Left ventricle myocardium inferior (tissue), 1 donor: ENCODE data around the gene CEBPA. TPM values are rescaled to one million over a fixed set of nuclear protein-coding genes. Genes with fewer than 3 reads are reported as not detected.

Source experiments
- DNase-seq: peaks from one replicate; pipeline ENCODE4 v3.0.0-alpha.2; 2020
- H3K27ac ChIP-seq: fragments of 200-600 bp; replicated peaks from 2 replicates; pipeline ENCODE4 v1.8.0; 2021
- H3K27me3 ChIP-seq: fragments of 200-600 bp; 2 replicates; pipeline ENCODE4 v1.8.0; 2021; ENCODE audit warnings: low read depth
- H3K36me3 ChIP-seq: fragments of 200-600 bp; 2 replicates; pipeline ENCODE4 v1.8.0; 2021
- H3K4me1 ChIP-seq: fragments of 200-600 bp; 2 replicates; pipeline ENCODE4 v1.8.0; 2021
- H3K4me3 ChIP-seq: fragments of 200-600 bp; 2 replicates; pipeline ENCODE4 v1.8.0; 2021; ENCODE audit warnings: mild to moderate bottlenecking, moderate library complexity
- H3K9me3 ChIP-seq: fragments of 200-600 bp; replicated peaks from 2 replicates; pipeline ENCODE4 v1.8.0; 2021
- intact Hi-C: fragments of 100-400 bp; cut with micrococcal nuclease; formaldehyde crosslinking; loops from one replicate; pipeline ENCODE4 v1.11.0; 2022
- long read RNA-seq: library from polyadenylated mRNA; unstranded; transcript quantifications from one replicate; pipeline ENCODE4 v2.0.0, GENCODE V29; 2021
- total RNA-seq: library from RNA; stranded (reverse); fragmentation: NEBNext Ultra II Directional; extraction: Animal tissue kit (Norgen Biotek cat#: 25700); gene quantifications from one replicate; pipeline ENCODE4 v1.2.1, GENCODE V29; 2021
- TF ChIP-seq, protein P1 (sequence below): fragments of 200-600 bp; IDR thresholded peaks from 2 replicates; pipeline ENCODE4 v1.8.0; 2021; ENCODE audit warnings: antibody characterized with exemption, mild to moderate bottlenecking, borderline replicate concordance
- donor health status: DM: no; HTN: yes; CAD: no; lungs with severe emphysema.

Gene CEBPA
- 1.7 TPM for total RNA-seq
- long read RNA-seq, partial matches to known transcripts = 0 of 2 reads
- long read RNA-seq, other reads (novel, unspliced or antisense) = 0 of 2 reads

DNA sequence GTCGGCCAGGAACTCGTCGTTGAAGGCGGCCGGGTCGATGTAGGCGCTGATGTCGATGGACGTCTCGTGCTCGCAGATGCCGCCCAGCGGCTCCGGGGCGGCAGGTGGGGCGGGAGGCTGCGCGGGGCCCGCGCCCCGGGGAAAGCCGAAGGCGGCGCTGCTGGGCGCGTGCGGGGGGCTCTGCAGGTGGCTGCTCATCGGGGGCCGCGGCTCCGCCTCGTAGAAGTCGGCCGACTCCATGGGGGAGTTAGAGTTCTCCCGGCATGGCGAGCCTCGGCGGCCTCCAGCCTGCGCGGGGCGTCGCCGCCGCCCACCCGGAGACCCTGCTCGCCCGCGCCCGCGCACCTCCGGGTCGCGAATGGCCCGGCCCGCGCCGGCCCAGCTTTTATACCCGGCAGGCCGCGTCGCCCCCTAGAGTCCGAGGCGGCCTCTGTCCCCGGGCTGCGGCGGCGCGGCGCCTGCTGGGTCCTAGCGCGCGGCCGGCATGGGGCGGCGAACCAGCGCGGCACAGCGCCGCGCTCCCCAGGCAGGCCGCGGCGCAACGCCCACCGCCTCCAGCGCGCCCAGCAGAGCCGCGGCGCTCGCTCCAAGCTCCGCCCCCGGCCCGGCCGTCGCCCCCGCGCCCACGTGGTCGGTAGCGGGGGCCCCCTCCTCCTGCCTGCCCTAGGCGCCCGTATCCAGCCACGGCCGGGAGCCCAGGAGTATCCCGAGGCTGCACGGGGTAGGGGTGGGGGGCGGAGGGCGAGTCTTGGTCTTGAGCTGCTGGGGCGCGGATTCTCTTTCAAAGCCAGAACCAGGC lies at the start of gene CEBPA:
Gene CEBPA, minus strand, starts transcription at position 360 of the 799 bp plus-strand sequence. Its CDS starts 120 bp downstream, at position 240.
- TF ChIP-seq, protein P1, sequence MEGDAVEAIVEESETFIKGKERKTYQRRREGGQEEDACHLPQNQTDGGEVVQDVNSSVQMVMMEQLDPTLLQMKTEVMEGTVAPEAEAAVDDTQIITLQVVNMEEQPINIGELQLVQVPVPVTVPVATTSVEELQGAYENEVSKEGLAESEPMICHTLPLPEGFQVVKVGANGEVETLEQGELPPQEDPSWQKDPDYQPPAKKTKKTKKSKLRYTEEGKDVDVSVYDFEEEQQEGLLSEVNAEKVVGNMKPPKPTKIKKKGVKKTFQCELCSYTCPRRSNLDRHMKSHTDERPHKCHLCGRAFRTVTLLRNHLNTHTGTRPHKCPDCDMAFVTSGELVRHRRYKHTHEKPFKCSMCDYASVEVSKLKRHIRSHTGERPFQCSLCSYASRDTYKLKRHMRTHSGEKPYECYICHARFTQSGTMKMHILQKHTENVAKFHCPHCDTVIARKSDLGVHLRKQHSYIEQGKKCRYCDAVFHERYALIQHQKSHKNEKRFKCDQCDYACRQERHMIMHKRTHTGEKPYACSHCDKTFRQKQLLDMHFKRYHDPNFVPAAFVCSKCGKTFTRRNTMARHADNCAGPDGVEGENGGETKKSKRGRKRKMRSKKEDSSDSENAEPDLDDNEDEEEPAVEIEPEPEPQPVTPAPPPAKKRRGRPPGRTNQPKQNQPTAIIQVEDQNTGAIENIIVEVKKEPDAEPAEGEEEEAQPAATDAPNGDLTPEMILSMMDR = peak; percentile 64
- Histone ChIP-seq H3K9me3 (no peaks in the 10 kb centered on the region), H3K4me1 (peaks cover 34% of the 10 kb centered on the region), H3K27me3 (peaks cover 61% of the 10 kb centered on the region), H3K36me3 (no peaks in the 10 kb centered on the region), H3K4me3 (peak within 1 kb of the TSS; percentile 87), H3K27ac (peak within 1 kb of the TSS; percentile 67)
- DNase-seq = peak; percentile 78
- intact Hi-C loops = no loop called here

DNA sequence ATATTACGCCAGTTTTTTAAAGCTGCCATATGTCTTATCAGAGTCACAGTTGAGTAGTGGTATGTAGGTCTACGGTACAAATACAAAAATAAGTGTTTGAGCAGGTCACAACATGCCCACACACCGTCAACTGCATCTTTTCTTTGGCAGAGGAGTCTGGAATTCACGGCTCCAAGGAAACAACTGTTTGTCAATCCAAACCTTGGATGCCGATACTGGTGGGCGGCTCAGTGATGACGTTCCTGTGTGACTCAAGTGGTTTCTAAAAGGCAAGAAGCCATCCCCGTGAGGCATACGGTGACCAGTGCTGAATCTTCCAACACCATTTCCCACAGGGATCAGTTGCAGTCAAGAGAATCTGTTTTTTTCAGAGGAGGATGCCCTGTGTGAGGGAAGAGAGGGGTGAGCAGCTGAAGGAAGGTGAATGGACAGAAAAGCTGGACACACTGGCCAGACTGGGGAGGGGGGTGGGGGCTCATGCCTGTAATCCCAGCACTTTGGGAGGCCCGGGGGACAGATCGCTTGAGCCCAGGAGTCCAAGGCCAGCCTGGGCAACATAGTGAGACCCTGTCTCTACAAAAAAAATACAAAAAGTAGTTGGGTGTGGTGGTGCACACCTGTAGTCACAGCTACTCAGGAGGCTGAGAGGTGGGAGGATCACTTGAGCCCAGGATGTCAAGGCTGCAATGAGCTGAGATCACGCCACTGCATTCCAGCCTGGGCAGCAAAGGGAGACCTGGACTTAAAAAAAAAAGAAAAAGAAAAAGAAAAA lies 48.4 kb upstream of the CEBPA start:
- Histone ChIP-seq H3K4me3 (no peak overlapping the region), H3K27me3 (peaks cover 58% of the 10 kb centered on the region), H3K27ac (no peak overlapping the region), H3K9me3 (peaks cover 4% of the 10 kb centered on the region), H3K4me1 (no peaks in the 10 kb centered on the region), H3K36me3 (no peaks in the 10 kb centered on the region)
- no peak for DNase-seq
- TF ChIP-seq, protein P1 = no peak
- intact Hi-C loops = no loop called here

DNA sequence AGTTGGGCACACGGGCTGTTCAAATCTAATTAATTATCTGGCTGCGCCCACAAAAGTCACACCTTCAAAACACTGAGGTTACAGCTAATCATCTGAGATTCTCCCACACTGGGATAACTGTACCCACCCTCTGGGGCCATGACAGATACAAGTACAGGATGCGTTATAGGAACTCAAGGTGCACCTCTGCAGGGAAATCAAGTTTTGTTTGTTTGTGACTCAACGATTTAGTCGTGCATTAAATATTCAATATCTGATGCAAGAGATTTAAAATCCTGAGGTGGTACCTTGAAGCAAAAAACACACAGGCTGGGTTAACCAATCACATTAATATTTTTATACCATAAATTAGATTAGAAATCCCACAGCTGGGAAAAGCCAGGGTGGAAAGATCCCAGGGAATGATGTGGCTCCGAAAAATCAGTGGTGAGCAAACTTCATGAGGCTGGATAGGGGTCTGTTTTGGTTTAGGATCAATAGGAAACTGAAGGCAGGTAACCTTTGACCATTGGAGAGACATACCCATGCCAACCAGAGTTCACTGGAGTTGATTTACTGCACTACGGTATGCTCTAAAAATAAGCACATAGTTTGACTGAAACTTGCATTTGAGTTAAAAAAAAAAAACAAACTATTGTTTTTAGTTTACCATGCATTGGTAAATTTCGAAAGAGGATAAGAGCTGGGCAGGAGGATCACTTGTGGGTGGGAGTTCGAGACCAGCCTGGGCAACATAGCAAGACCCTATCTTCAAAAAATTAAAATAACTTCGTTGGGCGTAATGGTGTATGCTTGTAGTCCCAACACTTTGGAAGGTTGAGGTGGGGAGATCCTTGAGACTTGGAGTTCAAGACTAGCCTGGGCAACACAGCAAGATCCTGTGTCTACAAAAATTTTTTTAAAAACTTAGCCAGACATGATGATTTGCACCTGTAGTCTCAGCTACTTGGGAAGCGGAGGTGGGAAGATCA lies 47.3 kb upstream of the CEBPA start:
- intact Hi-C loops = no loop called here
- Histone ChIP-seq H3K4me1 (peaks cover 4% of the 10 kb centered on the region), H3K4me3 (no peak overlapping the region), H3K27me3 (peaks cover 69% of the 10 kb centered on the region), H3K27ac (no peak overlapping the region), H3K36me3 (no peaks in the 10 kb centered on the region), H3K9me3 (no peaks in the 10 kb centered on the region)
- no peak for DNase-seq
- TF ChIP-seq, protein P1 = no peak

DNA sequence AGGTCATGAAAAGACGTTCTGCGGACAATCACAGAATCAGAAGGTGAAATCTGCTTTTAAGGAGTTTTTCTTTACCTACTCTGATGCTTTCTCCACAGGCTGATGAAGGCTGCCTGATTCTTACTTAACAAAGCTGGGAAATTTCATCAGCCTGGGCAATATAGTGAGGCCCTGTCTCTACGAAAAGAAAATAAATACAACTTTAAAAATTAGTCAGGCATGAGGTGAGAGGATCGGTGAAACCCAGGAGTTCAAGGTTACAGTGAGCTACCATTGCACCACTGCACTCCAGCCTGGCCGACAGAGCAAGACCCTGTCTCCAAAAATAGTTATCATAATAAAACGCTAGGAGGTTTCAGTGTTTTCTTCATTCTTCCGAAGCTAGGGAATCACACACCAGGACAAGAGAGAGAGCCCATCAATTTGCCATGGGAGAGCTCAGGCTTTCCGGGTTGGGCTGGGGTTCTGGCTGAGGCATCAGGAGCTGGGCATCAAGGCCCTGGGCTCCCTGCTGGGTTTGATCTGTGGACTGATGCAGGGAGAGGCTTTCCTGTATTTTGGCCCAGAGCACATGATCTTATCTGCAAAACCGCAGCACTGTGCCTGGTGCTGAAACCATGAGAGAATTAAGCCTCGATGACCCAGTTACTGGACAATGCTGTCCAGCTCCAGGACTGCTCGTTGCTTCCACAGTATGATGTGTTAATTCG lies 46.1 kb upstream of the CEBPA start:
- no peak for DNase-seq
- Histone ChIP-seq H3K4me3 (no peak overlapping the region), H3K4me1 (peaks cover 10% of the 10 kb centered on the region), H3K9me3 (no peaks in the 10 kb centered on the region), H3K36me3 (no peaks in the 10 kb centered on the region), H3K27me3 (peaks cover 80% of the 10 kb centered on the region), H3K27ac (no peak overlapping the region)
- intact Hi-C loops = no loop called here
- TF ChIP-seq, protein P1 = no peak
